ENCODE results near the gene TUBB3. TPM values are rescaled to one million over a fixed set of nuclear protein-coding genes. Genes with fewer than 3 reads are reported as not detected.

The TUBB3 gene
- total and polyA plus RNA-seq, 9 of the 15 experiments (the other 6 are each of a cell fraction or from before 2014, with no cell fraction given), result 0.18 to 12.5 (median 5.0) TPM

GRCh38 chr16:89924297-89924924 is 1.3 kb downstream of the TUBB3 start (continued):
- TF ChIP-seq ZNF512 (tag; IDR thresholded peaks at IDR 0.05) (no peak), VEZF1 (CRISPR knock-in tag; IDR thresholded peaks at IDR 0.05) (peak; percentile 56), USF2 (CRISPR knock-in tag; IDR thresholded peaks at IDR 0.05) (peak; percentile 15; the same call in 1 of the 2 replicates), SETDB1 (IDR thresholded peaks at IDR 0.05; ENCODE audit: low read length) (no peak), MNT (conservative IDR thresholded peaks at IDR 0.05) (peak; percentile 76 to 84), THAP7 (CRISPR knock-in tag; IDR thresholded peaks at IDR 0.05) (no peak)

Data from K562 (cell line).